Measurements from ENCODE around the gene DCP1A.

- TF ChIP-seq POLR2A (IDR thresholded peaks at IDR 0.05; ENCODE audit: low read depth, low read length) (peak; percentile 25), CTCF (IDR thresholded peaks at IDR 0.05; ENCODE audit: extremely low read depth in 1 of 2, insufficient read depth in 1 of 2, low read depth in 1 of 2, low read length in 2 of 2) (no peak), EZH2 (IDR thresholded peaks at IDR 0.05; ENCODE audit: borderline replicate concordance, low read depth, low read length, severe bottlenecking) (no peak)
Measured at GRCh38 chr3:53238051-53238850, 109.1 kb downstream of the DCP1A start.

Measured in endothelial cell of umbilical vein (primary cell).